ENCODE data around the gene WWC1.

Gene WWC1

DNA sequence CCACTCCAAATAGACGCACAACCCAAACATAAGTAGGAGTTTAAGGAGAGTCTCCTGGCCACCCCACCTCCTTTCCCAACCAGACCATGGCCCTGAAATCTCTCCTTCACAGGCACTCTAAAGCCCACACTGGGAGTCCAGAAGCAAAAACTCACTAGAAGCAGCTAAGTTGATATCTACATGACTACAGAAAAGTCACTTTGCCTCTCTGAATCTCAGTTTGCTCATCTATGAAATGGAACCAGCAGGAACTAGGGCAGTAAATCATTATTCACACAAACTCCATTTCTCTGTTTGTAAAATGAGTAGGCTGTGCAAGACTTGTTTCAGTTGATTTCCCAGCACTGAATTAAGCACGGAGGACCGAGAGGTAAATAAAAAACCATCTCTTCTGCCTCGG is 4.1 kb upstream of the WWC1 start:
- TF ChIP-seq, protein P1, sequence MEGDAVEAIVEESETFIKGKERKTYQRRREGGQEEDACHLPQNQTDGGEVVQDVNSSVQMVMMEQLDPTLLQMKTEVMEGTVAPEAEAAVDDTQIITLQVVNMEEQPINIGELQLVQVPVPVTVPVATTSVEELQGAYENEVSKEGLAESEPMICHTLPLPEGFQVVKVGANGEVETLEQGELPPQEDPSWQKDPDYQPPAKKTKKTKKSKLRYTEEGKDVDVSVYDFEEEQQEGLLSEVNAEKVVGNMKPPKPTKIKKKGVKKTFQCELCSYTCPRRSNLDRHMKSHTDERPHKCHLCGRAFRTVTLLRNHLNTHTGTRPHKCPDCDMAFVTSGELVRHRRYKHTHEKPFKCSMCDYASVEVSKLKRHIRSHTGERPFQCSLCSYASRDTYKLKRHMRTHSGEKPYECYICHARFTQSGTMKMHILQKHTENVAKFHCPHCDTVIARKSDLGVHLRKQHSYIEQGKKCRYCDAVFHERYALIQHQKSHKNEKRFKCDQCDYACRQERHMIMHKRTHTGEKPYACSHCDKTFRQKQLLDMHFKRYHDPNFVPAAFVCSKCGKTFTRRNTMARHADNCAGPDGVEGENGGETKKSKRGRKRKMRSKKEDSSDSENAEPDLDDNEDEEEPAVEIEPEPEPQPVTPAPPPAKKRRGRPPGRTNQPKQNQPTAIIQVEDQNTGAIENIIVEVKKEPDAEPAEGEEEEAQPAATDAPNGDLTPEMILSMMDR (IDR thresholded peaks at IDR 0.05; ENCODE audit: insufficient read depth, low read length, poor library complexity, severe bottlenecking) = no peak
- DNase-seq (ENCODE audit: extremely low read depth, insufficient read length) = no peak
- Histone ChIP-seq H3K4me3 (replicated peaks; ENCODE audit: low read depth, low read length) (no peak overlapping the region), H3K27me3 (replicated peaks; ENCODE audit: control insufficient read depth, insufficient read depth, low read length) (no peaks in the 10 kb centered on the region), H3K36me3 (ENCODE audit: control insufficient read depth, insufficient read depth, low read length) (no peaks in the 10 kb centered on the region)

DNA sequence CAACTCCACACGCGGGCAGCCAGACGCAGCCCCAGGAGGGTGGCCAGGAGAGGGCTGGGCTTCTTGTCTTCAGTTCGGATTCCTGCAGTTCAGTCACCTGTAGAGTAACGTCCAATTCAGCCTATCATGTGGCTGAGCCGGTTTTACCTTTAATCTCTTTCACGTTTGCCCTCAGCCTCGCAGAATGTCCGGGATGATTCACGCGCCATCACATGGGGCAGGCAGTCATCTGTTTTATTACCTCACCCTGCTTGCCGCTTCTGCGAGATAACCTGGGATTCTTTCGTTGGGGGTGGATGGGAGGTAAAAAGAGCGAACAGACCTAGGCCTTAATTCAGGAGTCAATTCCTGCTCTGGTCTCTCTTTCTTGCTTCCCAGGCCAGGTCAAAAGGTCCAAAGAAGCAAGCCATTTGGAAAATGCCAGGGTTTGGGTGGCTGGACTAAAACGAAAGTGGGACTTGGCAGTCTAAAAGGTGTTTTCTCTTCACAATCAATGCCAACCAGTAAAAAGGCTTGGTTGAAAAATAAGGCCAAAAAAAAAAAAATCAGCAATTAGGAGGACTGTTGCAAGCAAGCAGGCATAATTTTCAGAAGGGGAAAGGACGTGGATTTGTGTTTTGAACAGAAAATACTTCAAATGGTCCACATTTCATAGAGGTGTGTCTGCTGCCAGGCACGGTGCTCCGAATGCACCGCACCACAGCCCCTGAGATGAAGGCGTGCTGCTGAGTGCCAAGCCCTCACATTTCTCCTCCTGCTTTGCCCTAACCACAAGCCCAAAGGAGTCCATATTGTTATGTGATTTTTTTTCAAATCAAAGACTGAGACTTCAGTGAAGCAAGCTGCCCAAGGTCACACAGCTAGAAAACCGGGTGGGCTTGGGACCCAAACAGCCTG is 2.8 kb upstream of the WWC1 start:
- no peak for DNase-seq (ENCODE audit: extremely low read depth, insufficient read length)
- Histone ChIP-seq H3K27me3 (replicated peaks; ENCODE audit: control insufficient read depth, insufficient read depth, low read length) (no peaks in the 10 kb centered on the region), H3K4me3 (replicated peaks; ENCODE audit: low read depth, low read length) (no peak overlapping the region), H3K36me3 (ENCODE audit: control insufficient read depth, insufficient read depth, low read length) (no peaks in the 10 kb centered on the region)
- TF ChIP-seq, protein P1 (IDR thresholded peaks at IDR 0.05; ENCODE audit: insufficient read depth, low read length, poor library complexity, severe bottlenecking) = no peak

DNA sequence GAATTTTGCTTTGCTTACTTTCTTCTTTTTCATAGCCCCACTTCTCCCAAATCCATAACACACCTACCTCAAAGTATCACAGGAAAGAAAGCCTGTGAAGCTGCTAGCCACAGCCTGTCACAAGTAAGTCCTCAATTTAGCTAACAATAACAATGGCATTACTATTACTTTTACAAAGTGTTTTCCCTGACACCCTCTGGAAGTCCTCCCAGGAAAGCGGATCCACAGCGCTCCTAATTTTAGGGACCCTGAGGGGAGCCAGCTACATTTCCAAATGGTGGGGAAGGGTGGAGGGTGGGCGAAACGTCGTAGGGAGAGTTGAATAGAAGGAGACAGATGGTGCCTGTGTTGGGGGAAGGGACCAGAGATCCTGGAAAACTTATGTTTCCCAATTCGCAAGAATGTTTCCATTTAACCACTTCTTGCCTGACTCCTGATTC is 523 bp upstream of the WWC1 start:
- TF ChIP-seq, protein P1 (IDR thresholded peaks at IDR 0.05; ENCODE audit: insufficient read depth, low read length, poor library complexity, severe bottlenecking) = no peak
- Histone ChIP-seq H3K4me3 (replicated peaks; ENCODE audit: low read depth, low read length) (peak overlapping the region; percentile 57), H3K36me3 (ENCODE audit: control insufficient read depth, insufficient read depth, low read length) (no peaks in the 10 kb centered on the region), H3K27me3 (replicated peaks; ENCODE audit: control insufficient read depth, insufficient read depth, low read length) (no peaks in the 10 kb centered on the region)
- no peak for DNase-seq (ENCODE audit: extremely low read depth, insufficient read length)

DNA sequence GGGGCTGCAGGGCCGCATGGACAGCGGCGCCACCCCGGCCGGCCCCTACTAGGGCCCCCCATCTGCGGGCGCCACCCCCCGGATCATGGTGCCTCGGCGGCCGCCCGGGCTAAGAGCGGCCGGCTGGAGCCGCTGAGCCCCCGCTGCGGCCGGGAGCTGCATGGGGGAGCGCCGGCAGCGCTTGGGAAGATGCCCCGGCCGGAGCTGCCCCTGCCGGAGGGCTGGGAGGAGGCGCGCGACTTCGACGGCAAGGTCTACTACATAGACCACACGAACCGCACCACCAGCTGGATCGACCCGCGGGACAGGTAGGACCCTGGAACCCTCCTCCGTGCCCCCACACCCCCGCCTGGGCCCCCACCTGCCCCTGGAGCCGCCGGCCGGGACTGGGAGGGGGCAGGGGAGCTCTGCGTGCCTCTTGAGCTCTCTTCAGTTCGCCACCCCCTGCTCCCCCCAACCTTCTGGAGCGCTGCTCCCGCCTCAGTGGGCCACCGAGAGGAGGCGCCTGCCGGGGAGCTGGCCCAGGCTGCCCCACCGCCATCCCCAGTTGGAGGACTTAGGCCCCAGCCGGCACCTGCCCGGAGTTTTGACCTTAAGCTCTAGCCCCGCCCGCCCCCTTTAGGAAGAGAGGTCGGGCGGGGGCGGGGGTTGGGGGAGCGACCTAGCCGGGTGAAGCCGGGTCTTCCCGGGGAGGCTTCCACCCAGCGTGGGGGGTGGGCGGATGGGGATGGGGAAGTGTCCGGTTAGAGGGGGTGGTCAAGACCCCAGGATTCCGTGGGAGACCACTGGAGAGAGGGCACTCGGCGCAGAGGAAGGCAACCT is 730 bp downstream of the WWC1 start:
- Histone ChIP-seq H3K27me3 (replicated peaks; ENCODE audit: control insufficient read depth, insufficient read depth, low read length) (no peaks in the 10 kb centered on the region), H3K36me3 (ENCODE audit: control insufficient read depth, insufficient read depth, low read length) (no peaks in the 10 kb centered on the region), H3K4me3 (replicated peaks; ENCODE audit: low read depth, low read length) (peak overlapping the region; percentile 57)
- peak; percentile 41 for DNase-seq (ENCODE audit: extremely low read depth, insufficient read length)
- TF ChIP-seq, protein P1 (IDR thresholded peaks at IDR 0.05; ENCODE audit: insufficient read depth, low read length, poor library complexity, severe bottlenecking) = peak; percentile 4

DNA sequence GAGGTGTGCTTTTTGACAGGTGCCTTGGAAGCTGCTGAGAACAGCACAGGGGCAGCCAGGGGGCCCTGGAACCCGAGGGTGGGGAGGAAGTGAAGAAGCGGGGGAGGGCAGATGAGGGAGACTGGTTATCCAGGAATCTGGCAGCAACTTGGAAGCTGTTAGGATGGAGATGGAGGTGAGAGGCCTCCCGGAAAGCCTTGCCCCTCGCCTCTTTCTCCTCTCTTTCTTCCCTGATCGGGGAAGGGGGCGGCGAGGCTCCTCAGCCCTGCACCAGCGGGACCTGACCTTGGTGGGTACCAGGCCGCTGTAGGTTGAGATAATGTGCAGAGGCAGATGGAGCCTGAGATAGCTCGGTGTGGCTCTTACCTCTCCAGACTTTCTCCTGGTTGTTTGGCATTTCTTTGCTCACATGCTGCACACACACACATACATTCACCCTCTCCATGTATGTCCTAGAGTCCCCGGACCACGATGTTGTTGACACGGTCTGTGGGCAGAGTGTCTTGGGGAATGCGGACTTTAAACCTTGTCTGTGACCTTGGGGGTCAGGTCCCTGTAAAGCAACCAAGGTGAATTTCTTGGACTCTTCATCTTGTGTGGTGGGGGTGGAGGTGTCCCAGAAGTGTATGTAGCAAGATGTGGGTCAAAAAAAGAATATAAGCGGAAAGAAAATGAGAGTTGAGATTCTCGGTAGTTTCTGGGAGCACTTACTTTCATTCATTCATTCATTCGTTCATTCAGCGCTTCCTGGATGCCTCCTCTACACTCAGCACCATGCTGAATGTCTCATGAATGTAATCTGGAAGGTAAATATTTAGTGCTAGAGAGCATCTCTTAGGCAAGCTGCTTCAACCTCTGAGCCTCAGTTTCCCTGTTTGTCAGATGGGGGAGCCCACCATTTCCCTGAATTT is 1.6 kb downstream of the WWC1 start:
- H3K4me3 ChIP-seq (replicated peaks; ENCODE audit: low read depth, low read length) = peak overlapping the region; percentile 57; the same call in 1 of the 2 replicates
- no peaks in the 10 kb centered on the region for H3K27me3 ChIP-seq (replicated peaks; ENCODE audit: control insufficient read depth, insufficient read depth, low read length)
- H3K36me3 ChIP-seq (ENCODE audit: control insufficient read depth, insufficient read depth, low read length) = no peaks in the 10 kb centered on the region
- TF ChIP-seq, protein P1 (IDR thresholded peaks at IDR 0.05; ENCODE audit: insufficient read depth, low read length, poor library complexity, severe bottlenecking) = no peak
- DNase-seq (ENCODE audit: extremely low read depth, insufficient read length) = no peak

Data from GM06990 (cell line).